ENCODE results near the gene ADGRL4. TPM values are rescaled to one million over a fixed set of nuclear protein-coding genes. Genes with fewer than 3 reads are reported as not detected.

ADGRL4 gene
- polyA plus RNA-seq, 1 donor (not counting 4 experiments of a cell fraction or from before 2014, with no cell fraction given): not detected

- Histone ChIP-seq H3K79me2 (ENCODE audit: control insufficient read depth, insufficient read depth, low read length) (no peaks in the 10 kb centered on the region), H4K20me1 (ENCODE audit: control insufficient read depth, extremely low read depth, insufficient read depth, low read length) (no peaks in the 10 kb centered on the region), H3K27me3 (ENCODE audit: control insufficient read depth, extremely low read depth, insufficient read depth, low read length) (no peaks in the 10 kb centered on the region), H3K4me2 (ENCODE audit: control insufficient read depth, extremely low read depth, insufficient read depth, low read depth, low read length) (no peak overlapping the region), H3K9me1 (ENCODE audit: control insufficient read depth, extremely low read depth, insufficient read depth, low read length) (no peaks in the 10 kb centered on the region), H3K27ac (ENCODE audit: control insufficient read depth, insufficient read depth, low read length) (no peak overlapping the region), H3K4me1 (ENCODE audit: control insufficient read depth, extremely low read depth, insufficient read depth, low read length) (no peaks in the 10 kb centered on the region), H3K36me3 (ENCODE audit: control insufficient read depth in 2 of 2, extremely low read depth in 1 of 2, insufficient read depth in 2 of 2, low read length in 2 of 2) (no peaks in the 10 kb centered on the region), H3K9me3 (ENCODE audit: control insufficient read depth, low read depth, low read length) (no peaks in the 10 kb centered on the region), H3K9ac (ENCODE audit: control insufficient read depth, extremely low read depth, insufficient read depth, low read length) (no peak overlapping the region), H2AFZ (ENCODE audit: control insufficient read depth, low read length) (peak overlapping the region; percentile 62), H3K4me3 (ENCODE audit: control insufficient read depth in 2 of 3, extremely low read depth in 1 of 3, insufficient read depth in 2 of 3, low read depth in 1 of 3, low read length in 3 of 3) (no peak overlapping the region)
- TF ChIP-seq CTCF (optimal IDR thresholded peaks at IDR 0.05 in 1 of 3, IDR thresholded peaks at IDR 0.05 in 1 of 3, conservative IDR thresholded peaks at IDR 0.05 in 1 of 3; ENCODE audit: extremely low read depth in 1 of 3, insufficient read depth in 2 of 3, low read length in 3 of 3) (no peak), EZH2 (IDR thresholded peaks at IDR 0.05; ENCODE audit: low read length) (no peak)
- DNase-seq (ENCODE audit: low read depth, low spot score) (no peak), FAIRE-seq (no peak)
- dilution Hi-C loops (cut with MboI; ENCODE audit: extremely low pct_ligation_motif_present, low sequenced_read_pairs): no loop called here
Observed at GRCh38 chr1:79040424-79041082, 34.0 kb upstream of the ADGRL4 start.

DNA sequence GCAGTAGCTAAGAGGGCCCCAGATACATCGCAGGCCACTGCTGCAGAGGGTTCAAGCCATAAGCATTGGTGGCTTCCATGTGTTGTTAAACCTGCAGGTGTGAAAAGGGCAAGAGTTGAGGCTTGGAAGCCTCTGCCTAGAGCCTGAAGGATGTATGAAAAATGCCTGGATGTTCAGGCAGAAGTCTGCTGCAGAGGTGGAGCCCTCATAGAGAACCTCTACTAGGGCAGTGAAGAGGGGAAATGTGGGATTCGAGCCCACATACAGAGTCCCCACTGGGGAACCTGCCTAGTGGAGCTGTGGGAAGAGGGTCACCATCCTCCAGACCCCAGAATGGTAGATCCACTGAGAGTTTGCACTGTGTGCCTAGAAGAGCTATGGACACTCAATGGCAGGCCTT lies 30.6 kb upstream of the ADGRL4 start:
- dilution Hi-C loops (cut with MboI; ENCODE audit: extremely low pct_ligation_motif_present, low sequenced_read_pairs): no loop called here
- H3K4me2 ChIP-seq (ENCODE audit: control insufficient read depth, extremely low read depth, insufficient read depth, low read depth, low read length): no peak overlapping the region
- no peaks in the 10 kb centered on the region for H3K9me1 ChIP-seq (ENCODE audit: control insufficient read depth, extremely low read depth, insufficient read depth, low read length)
- no peaks in the 10 kb centered on the region for H4K20me1 ChIP-seq (ENCODE audit: control insufficient read depth, extremely low read depth, insufficient read depth, low read length)
- H3K9ac ChIP-seq (ENCODE audit: control insufficient read depth, extremely low read depth, insufficient read depth, low read length): no peak overlapping the region
- no peaks in the 10 kb centered on the region for H3K36me3 ChIP-seq (ENCODE audit: control insufficient read depth in 2 of 2, extremely low read depth in 1 of 2, insufficient read depth in 2 of 2, low read length in 2 of 2)
- H3K4me3 ChIP-seq (ENCODE audit: control insufficient read depth in 2 of 3, extremely low read depth in 1 of 3, insufficient read depth in 2 of 3, low read depth in 1 of 3, low read length in 3 of 3): no peak overlapping the region
- TF ChIP-seq CTCF (optimal IDR thresholded peaks at IDR 0.05 in 1 of 3, IDR thresholded peaks at IDR 0.05 in 1 of 3, conservative IDR thresholded peaks at IDR 0.05 in 1 of 3; ENCODE audit: extremely low read depth in 1 of 3, insufficient read depth in 2 of 3, low read length in 3 of 3): no peak
- TF ChIP-seq EZH2 (IDR thresholded peaks at IDR 0.05; ENCODE audit: low read length): no peak
- no peak for DNase-seq (ENCODE audit: low read depth, low spot score)
- no peaks in the 10 kb centered on the region for H3K27me3 ChIP-seq (ENCODE audit: control insufficient read depth, extremely low read depth, insufficient read depth, low read length)
- no peaks in the 10 kb centered on the region for H3K4me1 ChIP-seq (ENCODE audit: control insufficient read depth, extremely low read depth, insufficient read depth, low read length)
- no peaks in the 10 kb centered on the region for H3K79me2 ChIP-seq (ENCODE audit: control insufficient read depth, insufficient read depth, low read length)
- H2AFZ ChIP-seq (ENCODE audit: control insufficient read depth, low read length): no peak overlapping the region
- H3K27ac ChIP-seq (ENCODE audit: control insufficient read depth, insufficient read depth, low read length): no peak overlapping the region
- H3K9me3 ChIP-seq (ENCODE audit: control insufficient read depth, low read depth, low read length): no peaks in the 10 kb centered on the region
- no peak for FAIRE-seq
